Kidney epithelial cell (primary cell): Measurements from ENCODE around the gene ZFYVE19. TPM values are rescaled to one million over a fixed set of nuclear protein-coding genes. Genes with fewer than 3 reads are reported as not detected.

Experiments
- DNase-seq: peaks from one replicate; pipeline ENCODE4 v3.0.0-alpha.2; 2010; ENCODE audit warnings: low read depth
- H3K27me3 ChIP-seq: 2 replicates; pipeline ENCODE4 v1.6.0; 2011; ENCODE audit warnings: low read length; ENCODE audit not compliant: control insufficient read depth, insufficient read depth
- H3K36me3 ChIP-seq: 2 replicates; pipeline ENCODE4 v1.5.1; 2011; ENCODE audit warnings: low read length; ENCODE audit not compliant: control insufficient read depth, insufficient read depth
- H3K4me3 ChIP-seq: 2 replicates; pipeline ENCODE4 v1.5.1; 2011; ENCODE audit warnings: low read depth, mild to moderate bottlenecking, control low read depth, low read length
- total RNA-seq: library from RNA; depleted of rRNA; stranded (reverse); fragments of >200 nt; gene quantifications from 2 replicates; pipeline ENCODE4 v1.2.3, GENCODE V29; 2015
- TF ChIP-seq, protein P1 (sequence below): IDR thresholded peaks from 2 replicates; pipeline ENCODE4 v1.5.1; 2011; ENCODE audit warnings: mild to moderate bottlenecking, moderate library complexity, low read length, control low read depth, inconsistent platforms; ENCODE audit not compliant: insufficient read depth, poor library complexity, severe bottlenecking

ZFYVE19 gene
- total RNA-seq, 1 donor from 2014 or later: 34.7 TPM

DNA sequence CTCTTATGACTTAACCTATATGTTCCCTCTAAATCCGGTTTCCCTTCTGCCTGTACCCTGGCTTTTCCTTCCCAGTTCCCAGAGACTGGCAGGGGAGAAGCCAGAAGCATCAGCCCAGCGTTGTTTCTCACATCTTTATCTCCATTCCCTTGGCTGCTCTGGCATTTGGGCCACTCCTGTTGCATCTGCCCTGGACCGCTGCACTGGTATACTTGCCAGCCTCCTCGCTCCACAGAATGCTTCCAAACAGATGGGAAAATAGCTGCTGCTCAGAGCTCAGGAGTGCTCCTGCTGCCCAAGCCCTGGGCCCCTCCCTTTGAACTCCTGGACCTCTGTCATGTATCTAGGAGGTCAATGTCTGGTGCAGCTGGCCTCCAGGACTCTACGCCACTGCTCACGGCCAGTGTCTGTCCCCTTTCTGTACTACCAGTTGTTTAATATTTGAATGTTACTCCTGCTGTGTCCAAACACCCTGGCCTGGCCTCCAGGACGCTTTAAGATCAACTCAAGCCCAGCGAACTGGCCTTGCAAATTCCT is 43.8 kb downstream of the ZFYVE19 start:
- no peaks in the 10 kb centered on the region for H3K36me3 ChIP-seq
- TF ChIP-seq, protein P1, sequence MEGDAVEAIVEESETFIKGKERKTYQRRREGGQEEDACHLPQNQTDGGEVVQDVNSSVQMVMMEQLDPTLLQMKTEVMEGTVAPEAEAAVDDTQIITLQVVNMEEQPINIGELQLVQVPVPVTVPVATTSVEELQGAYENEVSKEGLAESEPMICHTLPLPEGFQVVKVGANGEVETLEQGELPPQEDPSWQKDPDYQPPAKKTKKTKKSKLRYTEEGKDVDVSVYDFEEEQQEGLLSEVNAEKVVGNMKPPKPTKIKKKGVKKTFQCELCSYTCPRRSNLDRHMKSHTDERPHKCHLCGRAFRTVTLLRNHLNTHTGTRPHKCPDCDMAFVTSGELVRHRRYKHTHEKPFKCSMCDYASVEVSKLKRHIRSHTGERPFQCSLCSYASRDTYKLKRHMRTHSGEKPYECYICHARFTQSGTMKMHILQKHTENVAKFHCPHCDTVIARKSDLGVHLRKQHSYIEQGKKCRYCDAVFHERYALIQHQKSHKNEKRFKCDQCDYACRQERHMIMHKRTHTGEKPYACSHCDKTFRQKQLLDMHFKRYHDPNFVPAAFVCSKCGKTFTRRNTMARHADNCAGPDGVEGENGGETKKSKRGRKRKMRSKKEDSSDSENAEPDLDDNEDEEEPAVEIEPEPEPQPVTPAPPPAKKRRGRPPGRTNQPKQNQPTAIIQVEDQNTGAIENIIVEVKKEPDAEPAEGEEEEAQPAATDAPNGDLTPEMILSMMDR: no peak
- H3K27me3 ChIP-seq: no peaks in the 10 kb centered on the region
- H3K4me3 ChIP-seq: no peak overlapping the region
- no peak for DNase-seq

DNA sequence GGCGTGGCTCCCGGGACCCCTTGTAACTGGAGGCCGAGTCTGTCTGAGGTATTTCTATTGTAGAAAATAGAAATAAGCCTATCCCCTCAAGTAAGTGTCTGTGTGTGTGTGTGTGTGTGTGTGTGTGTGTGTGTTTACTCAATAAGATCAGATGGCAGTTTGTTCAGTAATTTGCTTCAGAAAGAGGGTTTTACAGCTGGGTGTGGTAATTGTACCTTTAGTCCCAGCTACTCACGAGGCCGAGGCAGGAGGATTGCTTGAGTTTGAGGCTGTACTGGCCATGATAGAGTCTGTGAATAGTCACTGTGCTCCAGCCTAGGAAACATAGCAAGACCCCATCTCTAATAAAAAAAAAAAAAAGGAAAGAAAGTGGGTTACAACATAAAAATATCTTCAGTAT is 45.6 kb downstream of the ZFYVE19 start:
- no peak for DNase-seq
- TF ChIP-seq, protein P1: no peak
- Histone ChIP-seq H3K36me3 (peaks cover 3% of the 10 kb centered on the region), H3K4me3 (no peak overlapping the region), H3K27me3 (no peaks in the 10 kb centered on the region)

DNA sequence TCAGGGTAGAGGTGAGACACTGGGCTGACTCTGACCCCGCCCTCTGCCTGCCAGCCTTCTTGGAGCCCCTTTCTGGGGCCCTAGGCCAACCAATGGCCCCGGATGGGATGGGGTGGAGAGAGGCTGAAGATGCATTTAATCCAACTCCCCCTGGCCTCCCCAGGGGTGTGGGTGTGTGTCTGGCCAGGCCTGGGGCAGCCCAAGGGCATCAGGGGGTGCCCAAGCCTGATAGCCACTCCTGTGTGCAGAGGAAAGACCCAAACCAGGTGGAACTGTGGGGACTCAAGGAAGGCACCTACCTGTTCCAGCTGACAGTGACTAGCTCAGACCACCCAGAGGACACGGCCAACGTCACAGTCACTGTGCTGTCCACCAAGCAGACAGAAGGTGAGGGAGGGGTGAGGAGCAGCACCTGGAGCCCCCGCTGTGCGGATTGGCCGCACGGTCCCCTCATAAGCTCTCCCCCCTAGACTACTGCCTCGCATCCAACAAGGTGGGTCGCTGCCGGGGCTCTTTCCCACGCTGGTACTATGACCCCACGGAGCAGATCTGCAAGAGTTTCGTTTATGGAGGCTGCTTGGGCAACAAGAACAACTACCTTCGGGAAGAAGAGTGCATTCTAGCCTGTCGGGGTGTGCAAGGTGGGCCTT is 46.5 kb downstream of the ZFYVE19 start:
- no peak for DNase-seq
- TF ChIP-seq, protein P1: no peak
- no peaks in the 10 kb centered on the region for H3K27me3 ChIP-seq
- no peak overlapping the region for H3K4me3 ChIP-seq
- peaks cover 3% of the 10 kb centered on the region for H3K36me3 ChIP-seq

DNA sequence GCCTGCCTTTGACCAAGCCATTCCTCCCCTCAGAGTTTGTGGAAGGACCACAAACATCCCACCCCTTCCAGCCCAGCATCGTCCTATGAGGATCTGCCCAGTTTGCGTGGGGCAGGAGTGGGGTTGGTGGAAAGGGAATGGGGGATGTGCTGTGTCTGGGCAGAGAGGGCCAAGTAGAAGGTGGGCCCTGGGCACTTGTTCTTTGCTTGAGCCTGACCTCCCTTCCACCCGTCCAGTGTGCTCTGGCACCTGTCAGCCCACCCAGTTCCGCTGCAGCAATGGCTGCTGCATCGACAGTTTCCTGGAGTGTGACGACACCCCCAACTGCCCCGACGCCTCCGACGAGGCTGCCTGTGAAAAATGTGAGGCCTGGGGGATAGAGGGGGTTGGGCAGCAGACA is 47.3 kb downstream of the ZFYVE19 start:
- Histone ChIP-seq H3K27me3 (no peaks in the 10 kb centered on the region), H3K4me3 (no peak overlapping the region), H3K36me3 (peaks cover 3% of the 10 kb centered on the region)
- TF ChIP-seq, protein P1: no peak
- no peak for DNase-seq

DNA sequence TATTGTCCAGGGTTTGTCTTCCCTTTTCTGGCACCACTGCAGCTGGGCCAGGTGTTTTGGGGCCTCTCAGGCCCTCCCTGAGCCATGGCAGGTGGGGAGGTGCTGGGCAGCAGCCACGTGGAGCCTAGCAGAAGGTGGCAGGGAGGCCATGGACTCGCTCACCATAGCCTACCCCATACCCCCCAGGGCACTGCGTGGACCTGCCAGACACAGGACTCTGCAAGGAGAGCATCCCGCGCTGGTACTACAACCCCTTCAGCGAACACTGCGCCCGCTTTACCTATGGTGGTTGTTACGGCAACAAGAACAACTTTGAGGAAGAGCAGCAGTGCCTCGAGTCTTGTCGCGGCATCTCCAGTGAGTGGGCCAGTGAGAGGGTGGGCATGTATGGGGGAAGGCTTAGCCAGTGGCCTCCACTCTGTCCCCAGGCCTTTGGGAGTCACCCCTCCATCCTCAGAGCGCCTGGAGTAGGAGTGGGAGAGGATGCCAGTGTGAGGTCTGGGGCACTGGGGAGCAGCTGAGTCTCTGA is 48.9 kb downstream of the ZFYVE19 start:
- Histone ChIP-seq H3K27me3 (no peaks in the 10 kb centered on the region), H3K36me3 (peaks cover 3% of the 10 kb centered on the region), H3K4me3 (no peak overlapping the region)
- TF ChIP-seq, protein P1: no peak
- no peak for DNase-seq
